ENCODE results near the gene RNU1-3. TPM values are rescaled to one million over a fixed set of nuclear protein-coding genes. Genes with fewer than 3 reads are reported as not detected.
"Not testable (repeated sequence)": the region's sequence is repeated elsewhere in the genome, so short reads cannot be mapped to it uniquely, and the experiment has no call there.

Gene RNU1-3
- total and polyA plus RNA-seq, 2 donors (not counting 1 experiment from before 2014, with no cell fraction given), result 3,997 TPM; not detected in 1

DNA sequence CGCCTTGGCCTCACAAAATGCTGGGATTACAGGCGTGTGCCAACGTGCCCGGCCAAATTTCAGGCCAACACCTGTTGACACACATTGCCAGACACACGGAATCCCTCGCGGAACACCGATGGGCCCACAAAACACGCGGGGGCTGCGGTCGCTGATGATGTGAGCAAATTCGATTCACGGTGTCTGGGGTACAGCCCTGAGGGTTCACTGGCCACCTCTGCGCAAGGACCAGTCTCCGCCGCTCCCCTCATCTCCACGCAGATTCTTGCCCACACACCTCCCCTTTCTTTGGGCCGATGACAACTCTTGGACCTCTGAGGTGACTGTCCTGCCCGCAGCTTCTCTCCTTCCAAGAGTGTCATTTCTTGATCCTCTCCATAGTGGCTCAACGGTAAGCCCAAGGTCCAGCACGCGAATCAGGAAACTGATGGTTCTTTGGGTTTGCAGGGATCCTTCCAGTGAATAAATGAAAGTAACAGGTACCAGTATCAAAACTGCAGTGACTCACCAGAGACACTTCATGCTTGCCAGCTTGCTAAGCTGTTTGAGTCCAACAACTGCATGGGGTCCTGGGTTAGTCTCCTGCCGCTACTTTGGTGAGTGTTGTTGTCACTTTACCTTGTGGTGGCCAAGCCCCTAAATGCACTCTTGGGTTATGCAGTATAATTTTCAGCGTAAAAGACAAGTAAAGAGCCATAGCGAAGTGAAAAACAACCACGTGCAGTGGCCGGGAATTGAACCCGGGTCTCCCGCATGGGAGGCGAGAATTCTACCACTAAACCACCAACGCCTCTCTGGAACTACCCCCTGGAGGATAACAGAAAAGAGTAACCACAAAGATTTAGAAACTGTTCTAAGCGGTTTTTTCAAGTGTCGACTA, 11.0 kb upstream of the RNU1-3 start:
- H3K27me3 ChIP-seq (ENCODE audit: control insufficient read depth, insufficient read depth, low read length), result no peaks in the 10 kb centered on the region
- no peaks in the 10 kb centered on the region for H3K4me1 ChIP-seq (ENCODE audit: control insufficient read depth, extremely low read depth, insufficient read depth, low read length)
- H3K79me2 ChIP-seq (ENCODE audit: control insufficient read depth, insufficient read depth, low read length), result no peaks in the 10 kb centered on the region
- H3K27ac ChIP-seq (ENCODE audit: insufficient read depth, low read length), result no peak overlapping the region
- TF ChIP-seq EZH2 (IDR thresholded peaks at IDR 0.05; ENCODE audit: low read length, missing control alignments), result no peak
- TF ChIP-seq, protein P1, sequence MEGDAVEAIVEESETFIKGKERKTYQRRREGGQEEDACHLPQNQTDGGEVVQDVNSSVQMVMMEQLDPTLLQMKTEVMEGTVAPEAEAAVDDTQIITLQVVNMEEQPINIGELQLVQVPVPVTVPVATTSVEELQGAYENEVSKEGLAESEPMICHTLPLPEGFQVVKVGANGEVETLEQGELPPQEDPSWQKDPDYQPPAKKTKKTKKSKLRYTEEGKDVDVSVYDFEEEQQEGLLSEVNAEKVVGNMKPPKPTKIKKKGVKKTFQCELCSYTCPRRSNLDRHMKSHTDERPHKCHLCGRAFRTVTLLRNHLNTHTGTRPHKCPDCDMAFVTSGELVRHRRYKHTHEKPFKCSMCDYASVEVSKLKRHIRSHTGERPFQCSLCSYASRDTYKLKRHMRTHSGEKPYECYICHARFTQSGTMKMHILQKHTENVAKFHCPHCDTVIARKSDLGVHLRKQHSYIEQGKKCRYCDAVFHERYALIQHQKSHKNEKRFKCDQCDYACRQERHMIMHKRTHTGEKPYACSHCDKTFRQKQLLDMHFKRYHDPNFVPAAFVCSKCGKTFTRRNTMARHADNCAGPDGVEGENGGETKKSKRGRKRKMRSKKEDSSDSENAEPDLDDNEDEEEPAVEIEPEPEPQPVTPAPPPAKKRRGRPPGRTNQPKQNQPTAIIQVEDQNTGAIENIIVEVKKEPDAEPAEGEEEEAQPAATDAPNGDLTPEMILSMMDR (conservative IDR thresholded peaks at IDR 0.05 in 1 of 2, IDR thresholded peaks at IDR 0.05 in 1 of 2; ENCODE audit: low read depth in 1 of 2, low read length in 2 of 2), result no peak
- no peak overlapping the region for H2AFZ ChIP-seq (ENCODE audit: low read length)
- H3K9me3 ChIP-seq (ENCODE audit: control insufficient read depth, insufficient read depth, low read depth, low read length), result no peaks in the 10 kb centered on the region
- no peak overlapping the region for H3K4me3 ChIP-seq (replicated peaks in 1 of 4; ENCODE audit: control extremely low read depth in 1 of 4, insufficient read depth in 1 of 4, low read depth in 3 of 4, low read length in 4 of 4)
- H3K4me2 ChIP-seq (ENCODE audit: extremely low read depth, insufficient read depth, low read length), result no peak overlapping the region
- no peaks in the 10 kb centered on the region for H3K36me3 ChIP-seq (ENCODE audit: control insufficient read depth, insufficient read depth, low read length)
- no peak overlapping the region for H3K9ac ChIP-seq (ENCODE audit: insufficient read depth, low read length)
- no peaks in the 10 kb centered on the region for H4K20me1 ChIP-seq (ENCODE audit: control insufficient read depth, extremely low read depth, insufficient read depth, low read length)
- peak; percentile 36 to 42 for DNase-seq (ENCODE audit: low read depth in 2 of 2)

- DNase-seq (ENCODE audit: low read depth in 2 of 2); H4K20me1 ChIP-seq (ENCODE audit: control insufficient read depth, extremely low read depth, insufficient read depth, low read length); H3K27me3 ChIP-seq (ENCODE audit: control insufficient read depth, insufficient read depth, low read length); H3K36me3 ChIP-seq (ENCODE audit: control insufficient read depth, insufficient read depth, low read length); H3K4me1 ChIP-seq (ENCODE audit: control insufficient read depth, extremely low read depth, insufficient read depth, low read length); H3K9ac ChIP-seq (ENCODE audit: insufficient read depth, low read length); H3K4me2 ChIP-seq (ENCODE audit: extremely low read depth, insufficient read depth, low read length); H3K79me2 ChIP-seq (ENCODE audit: control insufficient read depth, insufficient read depth, low read length); H2AFZ ChIP-seq (ENCODE audit: low read length); H3K4me3 ChIP-seq (replicated peaks in 1 of 4; ENCODE audit: control extremely low read depth in 1 of 4, insufficient read depth in 1 of 4, low read depth in 3 of 4, low read length in 4 of 4); H3K27ac ChIP-seq (ENCODE audit: insufficient read depth, low read length); H3K9me3 ChIP-seq (ENCODE audit: control insufficient read depth, insufficient read depth, low read depth, low read length): not testable (repeated sequence)
Measured at GRCh38 chr1:16676661-16677523, 10.1 kb upstream of the RNU1-3 start.

DNA sequence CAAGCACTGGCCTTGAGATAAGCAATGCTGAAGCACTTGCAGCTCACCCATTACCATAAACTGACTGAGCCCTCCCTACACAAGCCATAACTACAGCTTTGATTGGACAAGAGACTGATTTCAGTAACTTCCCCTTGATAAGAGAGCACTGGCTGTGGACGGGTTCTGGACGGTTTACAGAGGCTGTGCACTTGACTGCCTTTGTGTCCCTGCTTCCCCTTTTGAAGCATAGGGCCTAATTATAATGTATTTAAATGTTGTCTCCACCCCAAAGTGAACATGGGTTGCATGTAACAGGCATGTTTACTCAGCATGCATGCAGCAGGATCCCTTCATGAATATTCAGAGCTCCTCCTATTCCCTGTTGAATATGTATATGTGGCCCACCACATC, 8.4 kb upstream of the RNU1-3 start:
- not testable (repeated sequence) for H2AFZ ChIP-seq (ENCODE audit: low read length)

GRCh38 chr1:16673976-16674375, 7.2 kb upstream of the RNU1-3 start:
- not testable (repeated sequence) for H2AFZ ChIP-seq (ENCODE audit: low read length); H3K4me3 ChIP-seq (replicated peaks in 1 of 4; ENCODE audit: control extremely low read depth in 1 of 4, insufficient read depth in 1 of 4, low read depth in 3 of 4, low read length in 4 of 4); H3K9me3 ChIP-seq (ENCODE audit: control insufficient read depth, insufficient read depth, low read depth, low read length); H3K4me1 ChIP-seq (ENCODE audit: control insufficient read depth, extremely low read depth, insufficient read depth, low read length); DNase-seq (ENCODE audit: low read depth in 2 of 2); H4K20me1 ChIP-seq (ENCODE audit: control insufficient read depth, extremely low read depth, insufficient read depth, low read length); H3K27me3 ChIP-seq (ENCODE audit: control insufficient read depth, insufficient read depth, low read length); H3K4me2 ChIP-seq (ENCODE audit: extremely low read depth, insufficient read depth, low read length); H3K36me3 ChIP-seq (ENCODE audit: control insufficient read depth, insufficient read depth, low read length); H3K9ac ChIP-seq (ENCODE audit: insufficient read depth, low read length); H3K27ac ChIP-seq (ENCODE audit: insufficient read depth, low read length); H3K79me2 ChIP-seq (ENCODE audit: control insufficient read depth, insufficient read depth, low read length)

More for the DNA sequence above, 8.4 kb upstream of the RNU1-3 start:
- H3K27me3 ChIP-seq (ENCODE audit: control insufficient read depth, insufficient read depth, low read length); H3K4me3 ChIP-seq (replicated peaks in 1 of 4; ENCODE audit: control extremely low read depth in 1 of 4, insufficient read depth in 1 of 4, low read depth in 3 of 4, low read length in 4 of 4); H3K4me2 ChIP-seq (ENCODE audit: extremely low read depth, insufficient read depth, low read length); H4K20me1 ChIP-seq (ENCODE audit: control insufficient read depth, extremely low read depth, insufficient read depth, low read length); DNase-seq (ENCODE audit: low read depth in 2 of 2); H3K27ac ChIP-seq (ENCODE audit: insufficient read depth, low read length); H3K9me3 ChIP-seq (ENCODE audit: control insufficient read depth, insufficient read depth, low read depth, low read length); H3K36me3 ChIP-seq (ENCODE audit: control insufficient read depth, insufficient read depth, low read length); H3K4me1 ChIP-seq (ENCODE audit: control insufficient read depth, extremely low read depth, insufficient read depth, low read length); H3K79me2 ChIP-seq (ENCODE audit: control insufficient read depth, insufficient read depth, low read length); H3K9ac ChIP-seq (ENCODE audit: insufficient read depth, low read length): not testable (repeated sequence)

GRCh38 chr1:16665836-16666235, 912 bp downstream of the RNU1-3 start:
- not testable (repeated sequence) for H3K27me3 ChIP-seq (ENCODE audit: control insufficient read depth, insufficient read depth, low read length); H3K9me3 ChIP-seq (ENCODE audit: control insufficient read depth, insufficient read depth, low read depth, low read length); H3K27ac ChIP-seq (ENCODE audit: insufficient read depth, low read length)

More at GRCh38 chr1:16665836-16666235, 912 bp downstream of the RNU1-3 start:
- H3K9ac ChIP-seq (ENCODE audit: insufficient read depth, low read length); H3K4me1 ChIP-seq (ENCODE audit: control insufficient read depth, extremely low read depth, insufficient read depth, low read length); H3K36me3 ChIP-seq (ENCODE audit: control insufficient read depth, insufficient read depth, low read length); H2AFZ ChIP-seq (ENCODE audit: low read length); H3K4me2 ChIP-seq (ENCODE audit: extremely low read depth, insufficient read depth, low read length); H3K79me2 ChIP-seq (ENCODE audit: control insufficient read depth, insufficient read depth, low read length); H4K20me1 ChIP-seq (ENCODE audit: control insufficient read depth, extremely low read depth, insufficient read depth, low read length); H3K4me3 ChIP-seq (replicated peaks in 1 of 4; ENCODE audit: control extremely low read depth in 1 of 4, insufficient read depth in 1 of 4, low read depth in 3 of 4, low read length in 4 of 4); DNase-seq (ENCODE audit: low read depth in 2 of 2): not testable (repeated sequence)
